NCI-H1417 (cell line): ENCODE data around the gene ST14.

Experiments
- DNase-seq, 3 experiments: peaks; one replicate each; lab custom pipeline; 2025; lab: John Stamatoyannopoulos, UW

Gene ST14

DNA sequence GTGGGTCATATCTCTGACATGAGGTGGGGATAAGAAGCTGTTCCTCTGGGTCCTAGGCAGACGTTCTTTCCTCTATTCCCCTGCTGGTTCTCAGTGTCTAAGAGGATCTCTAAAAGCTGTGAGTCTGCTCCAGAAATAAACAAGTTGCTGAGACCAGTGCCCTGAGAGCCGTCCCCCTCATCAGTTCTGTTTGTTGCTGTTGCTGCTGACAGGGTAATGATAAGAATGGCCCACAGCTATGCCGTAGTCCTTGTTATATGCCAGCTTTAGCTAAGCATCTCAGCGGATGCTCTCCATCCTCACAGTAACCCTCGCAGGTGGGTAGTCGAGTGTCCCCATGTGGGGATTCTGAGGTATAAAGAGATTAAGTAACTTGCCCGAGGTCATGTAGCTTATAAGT, 23.5 kb upstream of the ST14 start:
- no peak for DNase-seq

DNA sequence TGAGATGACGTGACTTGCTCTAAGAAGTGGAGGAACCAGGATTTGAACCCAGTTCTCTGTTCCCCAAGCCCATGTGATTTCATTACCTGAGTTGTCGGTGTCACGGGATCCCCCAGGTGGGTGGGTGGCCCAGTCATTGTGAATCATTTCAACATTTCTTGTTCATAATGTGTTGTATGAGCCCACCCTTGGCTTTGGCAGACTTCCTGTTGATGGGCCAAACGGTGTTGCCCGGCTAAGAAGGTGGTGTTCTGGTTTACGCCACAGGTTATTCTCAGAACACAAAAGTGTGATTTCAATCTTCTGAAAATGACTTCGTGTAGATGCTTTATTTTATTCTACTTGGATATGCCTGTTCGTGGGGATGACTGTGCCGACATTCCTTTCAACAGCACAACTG, 21.6 kb upstream of the ST14 start:
- DNase-seq: no peak

DNA sequence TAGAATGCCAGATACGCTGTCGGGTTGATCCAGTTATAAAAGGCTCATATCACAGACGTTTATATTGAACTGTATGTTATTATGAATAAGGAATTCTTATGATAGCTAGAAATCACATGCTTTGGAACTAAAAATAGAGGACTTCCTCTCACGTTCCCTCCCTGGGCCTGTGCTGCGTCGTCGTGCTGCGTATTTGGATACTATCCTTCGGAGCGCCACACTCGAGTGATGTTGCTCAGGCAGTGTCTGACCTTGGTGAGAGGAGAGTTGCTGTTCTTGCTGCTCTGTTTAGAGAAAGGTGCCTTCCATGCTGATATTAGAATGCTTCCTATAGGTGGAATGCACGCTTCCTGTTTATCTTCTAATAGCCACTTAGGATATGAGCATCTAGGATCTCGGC, 20.2 kb upstream of the ST14 start:
- no peak for DNase-seq

DNA sequence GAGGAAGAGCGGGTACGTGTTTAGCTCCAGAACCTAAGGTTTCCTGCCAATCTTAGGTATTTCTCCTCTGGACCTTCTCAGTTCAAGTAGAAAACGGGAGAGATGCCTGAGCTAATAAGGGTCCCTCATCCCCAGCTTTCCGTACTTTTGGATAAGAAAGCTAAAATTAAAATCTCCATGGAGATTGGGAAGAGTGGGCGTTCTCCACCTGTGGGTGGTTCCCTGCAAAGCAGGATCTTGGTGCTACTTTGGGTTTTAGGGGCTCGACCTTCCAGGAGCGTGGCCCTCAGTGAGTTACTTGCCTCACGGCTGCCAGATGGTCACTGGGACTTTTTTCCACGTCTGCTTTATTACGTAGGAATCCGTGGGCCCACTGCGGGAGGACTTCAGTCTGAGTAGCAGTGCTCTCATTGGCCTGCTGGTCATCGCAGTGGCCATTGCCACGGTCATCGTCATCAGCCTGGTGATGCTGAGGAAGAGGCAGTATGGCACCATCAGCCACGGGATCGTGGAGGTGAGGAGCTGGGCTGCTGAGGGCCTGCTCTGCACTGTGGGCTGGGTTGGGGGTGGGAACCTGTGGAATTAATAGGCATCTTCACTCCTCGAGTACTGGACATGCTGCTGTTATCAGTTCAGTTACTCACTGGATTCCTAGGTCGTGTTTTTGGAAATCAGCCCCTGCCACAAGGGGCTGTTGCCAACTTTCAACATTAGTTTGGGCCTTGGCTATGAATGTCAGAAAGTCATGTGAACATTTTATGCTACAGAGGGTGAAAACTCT, 17.8 kb upstream of the ST14 start:
- no peak for DNase-seq

DNA sequence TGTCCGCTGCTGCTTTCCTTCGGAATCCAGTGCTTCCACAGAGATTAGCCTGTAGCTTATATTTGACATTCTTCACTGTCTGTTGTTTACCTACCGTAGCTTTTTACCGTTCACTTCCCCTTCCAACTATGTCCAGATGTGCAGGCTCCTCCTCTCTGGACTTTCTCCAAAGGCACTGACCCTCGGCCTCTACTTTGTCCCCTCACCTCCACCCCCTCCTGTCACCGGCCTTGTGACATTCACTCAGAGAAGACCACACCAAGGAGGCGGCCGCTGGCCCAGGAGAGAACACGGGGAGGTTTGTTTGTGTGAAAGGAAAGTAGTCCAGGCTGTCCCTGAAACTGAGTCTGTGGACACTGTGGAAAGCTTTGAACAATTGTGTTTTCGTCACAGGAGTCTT, 15.4 kb upstream of the ST14 start:
- DNase-seq: no peak

DNA sequence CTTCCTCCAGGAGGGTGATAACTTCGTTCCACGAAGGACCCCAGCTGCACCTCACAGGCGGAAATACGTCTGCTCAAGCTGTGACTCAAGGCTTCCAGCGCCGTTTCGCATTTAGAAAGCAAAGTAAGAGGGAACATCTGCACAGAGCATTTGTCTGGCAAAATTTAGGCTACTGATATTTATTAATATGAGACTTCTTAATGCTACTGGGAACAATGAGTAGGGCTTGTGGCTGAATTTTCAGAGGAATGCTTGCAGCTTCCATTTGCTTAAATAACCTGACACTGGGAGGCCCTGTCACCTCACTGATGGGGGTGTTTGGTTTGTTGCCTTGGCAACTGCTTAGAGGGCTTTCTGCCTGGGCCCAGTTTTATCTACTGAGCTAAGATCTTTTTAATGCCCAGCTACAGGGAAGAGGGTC, 14.7 kb upstream of the ST14 start:
- DNase-seq: peak in 1 of 3 experiments; percentile 40

DNA sequence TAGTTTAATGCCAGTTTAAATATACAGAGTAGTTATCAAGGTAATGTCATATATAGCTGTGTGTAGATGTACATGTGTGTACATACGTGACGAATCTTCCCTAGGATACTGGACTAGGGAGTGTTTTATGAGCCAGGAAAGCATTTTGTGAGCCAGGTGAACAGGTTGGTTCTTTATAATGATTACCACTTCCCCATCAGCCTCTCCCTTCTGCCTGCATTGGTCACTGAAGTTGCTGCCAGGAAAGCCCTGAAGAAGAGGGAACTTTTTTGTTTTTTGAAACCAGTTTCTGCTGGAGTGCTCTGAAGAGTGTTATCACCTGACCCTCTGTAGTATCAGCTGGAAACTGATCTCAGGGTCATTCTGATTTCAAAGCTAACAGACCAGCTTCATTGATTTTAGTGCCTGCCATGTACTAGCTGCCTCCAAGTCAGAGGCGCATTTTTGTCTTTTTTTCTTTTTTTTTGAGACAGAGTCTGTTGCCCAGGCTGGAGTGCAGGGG, 14.2 kb upstream of the ST14 start:
- DNase-seq: no peak

DNA sequence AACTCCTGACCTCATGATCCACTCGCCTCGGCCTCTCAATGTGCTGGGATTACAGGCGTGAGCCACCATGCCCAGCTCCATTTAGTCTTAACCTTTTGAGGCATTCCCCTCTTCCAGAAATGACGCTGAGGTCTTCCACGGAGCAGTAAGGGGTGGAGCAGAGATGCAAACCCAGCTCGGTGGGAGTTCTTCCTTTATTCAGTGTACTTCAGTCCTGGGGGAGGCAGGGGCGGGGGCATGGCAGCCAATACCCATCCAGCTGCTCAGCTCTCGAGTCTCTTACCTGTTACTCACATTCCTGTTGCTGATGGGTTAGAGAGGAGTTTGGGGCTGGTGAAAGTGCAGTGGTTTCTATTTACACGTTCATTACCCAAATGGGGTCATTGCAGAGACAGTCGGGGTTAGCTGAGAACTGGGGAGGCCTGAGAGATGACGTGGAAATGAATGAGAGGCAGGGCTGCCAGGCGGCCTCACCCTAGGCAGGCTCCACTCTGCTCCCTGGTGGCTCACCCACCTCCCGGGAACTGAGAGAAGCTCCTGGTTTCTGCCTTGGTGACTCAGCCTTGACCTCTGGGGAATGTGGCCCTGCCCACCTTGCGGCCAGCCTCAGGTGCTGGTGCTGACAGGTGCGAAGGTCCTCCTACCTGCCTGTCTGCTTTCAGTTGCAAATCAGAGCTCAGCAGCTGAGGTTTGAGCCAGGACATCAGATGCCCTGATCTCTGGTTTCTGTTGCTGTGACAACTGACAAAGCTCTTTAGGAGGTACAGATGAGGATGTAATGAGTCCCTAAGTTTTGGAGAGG, 13.4 kb upstream of the ST14 start:
- peak; percentile 21 to 46 (median 46) for DNase-seq

DNA sequence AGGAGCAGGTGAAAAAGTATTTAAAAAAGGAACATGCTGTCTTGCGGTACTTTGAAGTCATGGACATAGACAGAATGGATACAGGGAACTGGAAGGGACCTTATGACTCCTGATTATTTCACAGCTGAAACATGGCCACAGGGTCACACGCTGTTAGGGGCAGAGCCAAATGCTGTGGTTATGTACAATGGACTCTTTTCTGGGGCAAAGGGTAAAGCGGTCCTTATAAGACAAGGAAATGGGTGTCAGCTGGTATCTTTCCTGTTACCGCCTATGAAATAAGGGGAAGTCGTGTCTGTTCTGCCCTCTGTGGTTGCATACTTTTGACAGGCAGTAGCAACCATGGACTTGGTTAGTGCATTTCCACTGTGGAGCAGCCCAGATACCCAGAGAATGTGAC, 12.8 kb upstream of the ST14 start:
- DNase-seq: no peak

DNA sequence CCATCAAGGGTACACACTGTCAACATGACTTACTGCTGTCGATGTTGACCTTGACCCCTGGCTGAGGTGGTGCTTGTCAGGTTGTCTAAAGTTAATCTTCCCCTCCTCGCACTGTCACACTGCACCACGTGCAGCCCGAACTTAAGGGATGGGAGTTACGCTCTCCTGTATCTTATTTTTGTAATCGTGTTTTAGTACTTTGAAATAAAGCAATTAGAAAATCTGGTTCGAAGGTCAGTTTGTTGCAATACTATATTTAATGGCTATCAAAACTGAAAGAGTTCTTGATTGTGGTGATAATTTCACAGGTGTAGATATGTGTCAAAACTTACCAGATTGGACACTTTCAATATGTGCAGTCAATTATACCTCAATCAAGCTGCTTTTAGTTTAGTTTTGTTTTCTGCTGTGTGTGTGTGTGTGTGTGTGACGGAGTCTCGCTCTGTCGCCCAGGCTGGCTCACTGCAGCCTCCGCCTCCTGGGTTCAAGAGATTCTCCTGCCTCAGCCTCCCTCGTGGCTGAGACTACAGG, 10.7 kb upstream of the ST14 start:
- DNase-seq: no peak

DNA sequence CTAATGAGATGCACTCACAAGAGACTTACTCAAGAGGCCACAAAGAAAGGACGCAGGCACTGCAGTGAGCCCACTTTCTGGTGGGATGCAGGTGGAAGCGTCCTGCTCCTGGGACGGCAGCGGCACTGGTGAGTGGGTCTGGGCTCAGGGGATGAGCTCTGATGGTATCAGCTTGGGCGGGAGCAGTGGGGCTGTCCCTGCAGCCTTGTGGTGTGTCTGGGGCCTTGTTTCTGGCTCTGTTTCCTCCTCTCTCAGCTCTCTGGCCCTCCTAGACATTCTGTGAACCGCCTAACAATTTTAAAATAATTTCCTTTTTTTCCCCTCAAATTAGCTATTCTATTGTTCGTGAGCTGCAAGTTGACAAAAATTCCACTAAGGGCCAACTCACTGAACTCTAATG, 8.8 kb upstream of the ST14 start:
- DNase-seq: no peak

DNA sequence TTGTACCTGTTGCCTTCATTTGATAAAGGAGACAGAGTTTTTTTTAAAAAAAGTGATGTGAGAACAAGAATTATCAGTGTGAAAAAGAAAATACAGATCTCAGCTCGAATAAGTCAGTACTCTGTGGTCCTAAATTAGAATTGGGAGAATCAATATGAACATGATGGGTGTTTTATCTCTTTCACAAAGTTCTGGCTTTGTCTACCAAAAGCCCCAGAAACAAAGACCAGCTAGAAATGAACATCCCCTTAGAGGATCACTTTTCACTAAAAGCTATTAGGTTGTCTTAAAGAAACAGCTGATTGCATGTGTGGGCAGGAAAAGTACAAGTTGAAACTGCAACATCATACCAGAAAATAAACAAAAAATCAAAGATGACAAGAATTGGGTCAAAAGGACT, 8.4 kb upstream of the ST14 start:
- DNase-seq: no peak

DNA sequence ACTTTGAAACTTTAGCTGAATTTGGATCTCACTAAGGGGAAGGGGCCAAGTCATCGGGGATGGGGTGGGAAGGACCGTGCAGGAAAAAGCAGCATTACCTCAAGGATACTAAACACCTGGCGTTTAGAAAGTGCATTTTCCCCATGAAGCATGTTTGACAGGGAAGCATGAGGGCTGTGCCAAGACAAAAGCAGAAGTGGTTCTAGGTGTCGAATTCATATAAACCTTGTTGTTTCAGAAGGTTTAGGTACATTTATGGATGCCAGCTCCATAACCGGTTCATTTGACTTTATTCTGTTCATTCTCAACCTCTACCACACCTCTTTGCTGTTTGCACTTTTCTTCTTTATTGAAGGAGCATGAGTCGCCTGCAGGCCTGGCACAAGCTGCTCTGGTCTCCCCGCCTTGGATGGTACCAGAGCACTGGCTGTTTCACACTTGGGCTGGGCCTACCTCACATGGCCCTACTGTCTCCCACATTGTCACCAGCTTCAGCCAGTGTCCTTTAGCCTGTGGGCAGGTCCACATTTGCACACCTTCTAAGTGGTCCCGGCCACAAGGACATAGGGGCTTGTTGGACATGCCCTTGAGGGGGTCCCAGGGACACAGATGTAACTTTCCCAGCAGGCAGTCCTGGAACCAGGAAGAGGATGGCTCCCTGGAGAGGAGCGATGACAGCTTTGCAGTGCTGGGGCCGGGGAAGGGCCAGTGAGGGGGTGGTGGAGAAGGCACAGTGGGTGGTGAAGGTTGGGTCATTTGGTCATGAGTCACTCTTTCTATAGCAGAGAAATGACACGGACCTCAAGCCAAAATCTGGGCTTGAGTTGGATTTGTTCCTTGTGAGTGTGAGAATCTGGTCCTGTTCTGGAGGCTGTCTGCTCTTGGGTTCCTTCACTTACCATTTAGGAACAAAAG, 3.2 kb upstream of the ST14 start:
- DNase-seq: no peak

DNA sequence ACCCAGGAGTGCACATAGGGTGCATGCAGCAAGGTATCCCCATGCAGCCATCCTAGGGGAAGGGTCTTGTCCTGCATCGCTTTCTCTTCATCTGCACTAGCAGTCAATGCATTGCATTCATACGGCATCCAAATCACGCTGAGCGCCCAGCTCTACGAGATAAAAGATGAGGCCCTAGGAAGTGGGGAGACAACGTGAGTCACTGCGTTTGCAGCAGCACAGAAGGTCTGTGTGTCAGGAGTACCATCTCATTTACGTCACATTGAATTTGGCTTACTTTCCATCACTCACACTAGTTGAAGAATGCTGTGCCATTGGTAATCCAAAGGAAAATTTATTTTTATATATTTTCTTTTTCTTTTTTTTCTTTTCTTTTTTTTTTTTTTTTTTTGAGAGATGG, 2.5 kb upstream of the ST14 start:
- DNase-seq: no peak

DNA sequence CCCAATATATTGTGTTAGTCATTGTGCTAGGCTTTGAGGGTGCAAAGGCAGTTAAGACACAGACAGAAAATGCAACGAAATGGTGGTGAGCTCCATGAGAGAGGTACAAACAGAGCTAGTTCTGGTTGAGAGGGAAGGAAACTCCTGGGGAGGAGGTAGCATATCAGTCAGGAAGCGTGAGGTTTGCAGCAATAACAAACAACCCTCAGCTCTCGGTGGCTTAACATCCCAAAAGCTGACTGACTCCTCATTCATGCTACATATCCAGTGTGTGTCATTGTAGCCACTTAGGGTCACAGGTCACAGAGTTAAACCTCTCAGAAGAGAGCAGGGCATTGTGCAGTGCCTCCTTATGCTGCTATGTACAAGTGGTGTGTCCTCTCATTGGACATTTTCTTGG, 1.7 kb upstream of the ST14 start:
- no peak for DNase-seq

DNA sequence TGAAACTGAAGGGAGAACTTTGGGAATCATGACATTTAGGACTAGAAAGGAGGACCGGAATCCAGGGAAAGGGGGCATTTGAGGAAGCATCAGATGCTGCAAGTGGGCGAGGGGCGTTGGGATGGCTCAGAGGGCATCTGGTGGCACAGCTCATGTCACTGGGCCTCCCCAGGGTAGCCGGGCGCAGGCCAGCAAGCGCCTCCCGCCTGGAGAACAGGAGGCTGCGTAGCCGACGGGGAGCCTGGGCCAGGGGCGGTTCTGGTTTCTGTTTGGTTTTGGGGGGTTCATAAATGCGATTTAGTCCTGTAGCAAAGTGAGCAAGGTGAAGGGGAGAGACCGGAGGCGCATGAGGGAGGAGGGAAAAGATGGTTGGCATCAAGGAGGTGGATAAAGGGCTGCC, 443 bp upstream of the ST14 start:
- no peak for DNase-seq

DNA sequence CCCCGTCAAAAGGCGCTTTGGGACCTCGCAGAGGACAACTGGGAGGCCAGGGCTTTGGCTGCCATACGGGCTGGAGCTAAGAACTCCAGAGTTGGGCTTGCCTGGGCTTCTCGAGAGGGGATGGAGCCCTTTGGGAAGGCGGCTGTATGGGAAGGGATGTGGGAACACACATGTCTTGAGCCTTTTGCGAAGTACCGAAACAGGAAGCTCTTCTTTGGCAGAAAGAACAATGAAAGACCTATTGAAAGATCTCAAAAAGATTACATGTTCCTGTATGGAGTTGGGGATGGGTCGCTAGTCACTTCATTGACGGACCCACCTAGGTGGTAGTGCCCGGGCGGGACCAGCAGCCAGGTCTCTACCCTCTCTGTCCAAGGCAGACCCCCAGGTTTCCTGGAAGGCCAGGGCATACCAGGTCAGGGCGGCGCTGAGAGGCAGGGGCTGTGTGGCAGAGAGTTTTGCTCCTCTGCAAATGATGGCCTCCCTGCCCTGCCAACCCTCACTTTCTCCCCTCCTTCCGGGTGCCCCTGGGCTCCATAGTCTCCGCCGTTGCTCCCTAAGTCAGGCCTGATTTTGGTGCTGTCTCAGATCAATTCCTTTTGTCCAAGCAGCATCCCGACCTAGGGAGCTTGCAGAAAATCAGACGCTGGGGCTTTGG, 1.0 kb downstream of the ST14 start:
- DNase-seq: peak in 2 of 3 experiments; percentile 53 to 55

DNA sequence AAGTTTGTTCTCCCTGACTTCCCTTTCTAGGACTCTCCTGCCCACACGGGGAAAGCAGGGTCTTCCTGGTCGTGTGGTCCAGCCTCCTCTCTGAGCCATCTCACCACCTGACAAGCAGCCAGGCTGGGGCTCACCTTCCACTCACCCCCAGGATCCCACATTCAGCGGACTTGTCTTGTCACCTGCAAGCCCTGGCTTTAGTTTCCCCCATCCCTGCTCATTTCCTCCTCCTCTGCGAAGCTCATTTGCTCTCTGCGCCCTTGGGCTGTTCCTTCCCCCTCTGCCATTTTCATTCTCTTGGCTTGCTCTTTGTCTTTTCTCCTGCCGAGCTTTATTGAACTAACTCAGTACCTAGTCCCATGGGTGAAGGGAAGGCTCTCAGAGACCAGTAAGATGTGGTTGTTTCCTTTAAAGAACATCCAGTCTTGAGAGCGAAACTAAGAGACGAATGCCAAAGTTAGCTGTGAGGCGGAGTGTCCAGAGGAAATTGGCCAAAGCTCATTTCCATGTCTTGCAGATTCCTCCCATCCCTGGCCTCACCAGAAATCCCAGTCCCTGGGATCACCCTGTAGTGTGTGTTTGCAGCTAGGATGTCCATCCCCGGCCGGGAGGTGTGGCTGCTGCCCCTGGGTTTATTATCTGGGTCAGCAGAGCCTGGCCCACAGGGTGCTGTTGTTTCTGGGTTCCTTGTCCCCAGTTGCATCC, 2.0 kb downstream of the ST14 start:
- peak in 2 of 3 experiments; percentile 20 to 39 for DNase-seq

DNA sequence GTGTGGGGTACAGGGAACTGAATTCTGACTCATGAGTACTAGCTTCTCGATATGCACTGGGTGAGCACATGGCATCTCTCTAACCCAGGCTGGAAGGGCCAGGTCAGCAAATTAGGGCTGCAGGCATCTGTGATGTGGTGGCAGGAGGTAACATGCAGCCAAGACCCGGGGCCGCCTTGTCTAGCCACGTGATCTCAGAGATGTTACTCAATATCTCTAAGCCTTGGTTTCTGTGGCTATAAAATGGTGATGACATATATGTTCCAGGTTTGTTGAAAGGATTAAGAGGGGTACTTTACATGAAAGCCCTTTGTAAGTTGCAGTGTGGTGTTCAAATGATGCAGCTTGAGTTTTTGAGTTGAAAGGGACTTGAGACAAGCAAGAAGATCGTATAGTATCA, 3.2 kb downstream of the ST14 start:
- DNase-seq: no peak

DNA sequence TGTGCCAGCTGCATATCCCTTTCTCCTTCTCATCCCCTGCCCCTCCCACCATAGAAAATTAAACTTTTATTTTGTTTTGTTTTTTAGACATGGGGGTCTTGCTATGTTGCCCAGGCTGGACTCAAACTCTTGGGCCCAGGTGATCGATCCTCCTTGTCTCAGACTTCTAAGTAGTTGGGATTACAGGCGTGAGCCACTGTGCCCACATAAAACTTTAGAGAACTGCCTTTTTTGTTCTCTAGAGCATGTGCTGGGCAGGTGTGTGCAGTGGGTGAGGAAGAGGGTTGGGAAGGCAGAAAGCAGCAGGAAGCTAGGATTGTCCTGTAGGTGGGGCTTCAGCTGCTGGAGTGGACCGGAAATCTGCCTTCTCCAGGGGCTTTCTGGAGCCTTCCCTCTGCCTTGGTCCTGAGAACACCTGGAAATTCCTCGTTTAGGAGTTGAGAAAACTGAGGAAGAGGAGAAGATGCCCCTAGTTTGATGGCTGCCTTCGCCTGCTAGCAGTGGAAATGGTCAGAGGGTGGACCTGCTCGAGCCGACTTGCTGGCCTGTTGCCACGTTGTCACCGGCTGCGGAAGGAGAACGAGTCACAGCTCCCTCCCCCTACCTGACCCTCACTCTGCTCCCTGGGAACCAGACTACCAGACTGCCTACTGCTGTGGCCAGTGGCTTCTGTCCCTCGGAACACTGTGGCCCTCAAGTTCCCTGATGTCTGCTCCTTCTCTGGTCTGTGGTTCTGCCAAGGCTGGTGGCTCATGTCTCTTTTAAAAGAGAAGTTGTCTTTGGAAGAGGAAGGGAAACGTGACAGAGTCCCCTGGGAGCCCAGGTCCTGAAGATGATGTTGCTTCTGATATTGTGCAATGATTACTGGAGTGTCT, 4.0 kb downstream of the ST14 start:
- DNase-seq: peak in 2 of 3 experiments; percentile 53 to 69
